Retinal pigment epithelial cell (primary cell): Measurements from ENCODE around the gene NTF4.
A peak's percentile ranks its signal among the peaks of the same experiment; 100 is the strongest.

Experiments used
- DNase-seq: peaks from one replicate; pipeline ENCODE4 v3.0.0-alpha.2; 2010; ENCODE audit warnings: low read depth
- H3K4me3 ChIP-seq: 2 replicates; pipeline ENCODE4 v1.5.1; 2011; ENCODE audit warnings: mild to moderate bottlenecking, low read length, control low read depth, moderate library complexity
- CTCF ChIP-seq: conservative IDR thresholded peaks from 2 replicates; pipeline ENCODE4 v1.5.1; 2011; ENCODE audit warnings: low read depth, low read length, control low read depth, inconsistent platforms

NTF4 gene

DNA sequence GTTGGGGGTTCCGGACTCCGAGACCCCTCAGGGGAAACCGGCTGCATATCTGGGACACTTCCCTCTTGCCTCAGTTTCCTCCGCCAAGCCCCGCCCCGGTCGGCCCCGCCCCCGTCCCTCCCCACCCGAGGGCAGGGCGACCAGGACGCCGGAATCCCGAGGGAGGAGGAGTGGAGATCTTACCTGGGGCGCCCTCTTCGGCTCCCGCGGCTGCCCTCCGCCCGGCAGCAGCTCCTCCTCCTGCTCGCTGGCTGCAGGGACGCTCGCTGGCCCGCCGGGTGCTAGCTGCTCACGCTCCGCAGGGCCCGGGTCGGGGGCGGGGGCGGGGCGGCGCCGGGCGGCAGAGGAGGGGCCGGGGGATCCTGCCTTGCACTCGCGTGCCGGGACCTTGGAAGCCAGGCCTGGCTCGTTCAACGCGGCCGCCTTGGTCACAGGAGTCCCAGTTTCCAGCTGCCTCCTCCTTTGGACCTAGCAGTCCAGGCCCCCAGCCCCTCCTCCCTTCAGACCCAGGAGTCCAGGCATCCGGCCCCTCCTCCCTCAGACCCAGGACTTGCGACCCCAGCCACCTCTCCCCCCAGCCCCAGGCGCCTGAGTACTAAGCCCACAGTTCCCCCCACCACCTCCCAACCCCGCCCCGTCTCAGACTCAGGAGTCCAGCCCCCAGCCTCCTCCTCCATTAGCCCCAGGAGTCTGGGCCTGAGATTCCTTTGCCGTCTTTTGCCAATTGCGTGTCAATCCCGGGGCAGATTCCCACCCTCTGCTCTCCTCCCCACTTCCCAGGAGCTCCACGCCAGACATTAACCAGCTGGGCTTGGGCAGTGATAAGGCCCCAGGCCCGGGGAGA lies at the start of gene NTF4:
Gene NTF4, minus strand, starts transcription at position 51 of the 844 bp plus-strand sequence. CDS start 2,821 bp downstream, outside the sequence.
- TF ChIP-seq CTCF = no peak
- H3K4me3 ChIP-seq = peak within 1 kb of the TSS; percentile 29
- no peak for DNase-seq

DNA sequence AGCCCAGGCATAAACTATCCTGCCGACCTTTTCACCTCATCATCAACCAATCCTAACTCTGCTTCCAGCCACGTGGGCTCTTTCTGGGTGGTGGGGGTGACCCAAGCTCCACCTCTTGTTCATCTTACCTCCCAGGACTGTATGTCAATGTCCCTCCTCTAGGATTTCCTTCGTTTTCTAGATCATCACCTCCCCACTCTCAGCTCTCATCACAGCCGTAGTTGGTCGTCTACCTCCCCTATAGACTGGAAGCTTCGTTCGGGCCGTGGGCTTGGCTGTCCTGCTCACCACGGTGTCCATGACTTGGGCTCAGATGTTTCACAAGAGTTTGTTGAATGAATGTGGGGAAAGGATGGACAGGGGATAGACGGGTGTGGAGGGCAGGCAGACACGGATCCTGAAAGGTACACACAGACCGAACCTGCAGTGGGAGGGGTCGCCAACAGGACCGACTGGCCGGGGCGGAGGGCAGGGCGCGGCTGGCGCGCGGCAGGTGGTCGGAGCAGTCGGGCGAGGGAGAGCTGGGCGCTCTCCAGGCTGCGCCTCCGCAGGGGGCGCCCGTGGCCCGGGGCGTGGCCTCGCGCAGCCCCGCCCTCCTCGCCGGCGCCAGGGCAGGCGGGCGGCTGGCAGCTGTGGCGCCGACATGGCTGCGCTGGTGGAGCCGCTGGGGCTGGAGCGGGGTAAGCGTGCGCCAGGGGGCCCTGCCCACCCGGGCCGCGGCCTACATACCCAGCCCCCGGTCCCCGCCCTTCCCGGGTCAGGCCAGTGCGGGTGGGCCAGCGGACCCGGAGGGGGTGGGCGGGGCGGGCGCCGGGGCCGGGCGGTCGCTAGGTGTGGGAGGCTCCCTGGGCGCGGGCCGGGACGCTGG lies 49.4 kb upstream of the NTF4 start, which contains the start of gene LIN7B:
Gene LIN7B, plus strand, starts transcription at position 609 of the 868 bp plus-strand sequence. Its CDS starts 35 bp downstream, at position 644.
- no peak for TF ChIP-seq CTCF
- H3K4me3 ChIP-seq = peak within 1 kb of the TSS; percentile 64
- DNase-seq = no peak

DNA sequence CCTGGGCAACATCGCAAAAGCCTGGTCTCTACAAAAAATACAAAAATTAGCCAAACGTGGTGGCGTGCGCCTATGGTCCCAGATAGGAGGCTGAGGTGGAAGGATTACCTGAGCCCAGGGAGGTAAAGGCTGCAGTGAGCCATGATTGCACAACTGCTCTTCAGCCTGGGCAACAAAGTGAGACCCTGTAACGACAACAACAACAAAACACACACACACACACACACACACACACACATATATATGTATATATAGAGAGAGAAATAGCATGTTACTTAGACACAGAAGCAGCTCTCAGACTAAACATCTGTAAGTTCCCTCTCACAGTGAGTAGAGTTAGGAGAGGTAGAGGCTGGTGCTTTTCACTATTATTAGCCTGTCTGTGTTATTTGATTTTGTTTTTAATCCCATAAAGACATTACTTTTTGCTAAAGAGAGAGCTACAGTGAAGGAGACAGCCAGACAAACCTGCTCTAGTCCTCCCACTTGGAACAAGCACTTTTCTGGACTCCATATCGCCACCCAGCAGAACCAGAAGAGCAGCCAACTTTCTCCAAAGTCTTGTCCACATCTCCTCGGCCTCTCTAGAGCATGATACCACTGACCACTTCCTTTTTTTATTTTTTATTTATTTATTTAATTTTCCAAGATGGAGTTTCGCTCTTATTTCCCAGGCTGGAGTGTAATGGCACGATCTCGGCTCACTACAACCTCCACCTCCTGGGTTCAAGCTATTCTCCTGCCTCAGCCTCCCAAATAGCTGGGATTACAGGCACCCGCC lies 46.8 kb upstream of the NTF4 start:
- no peak overlapping the region for H3K4me3 ChIP-seq
- no peak for TF ChIP-seq CTCF
- no peak for DNase-seq

DNA sequence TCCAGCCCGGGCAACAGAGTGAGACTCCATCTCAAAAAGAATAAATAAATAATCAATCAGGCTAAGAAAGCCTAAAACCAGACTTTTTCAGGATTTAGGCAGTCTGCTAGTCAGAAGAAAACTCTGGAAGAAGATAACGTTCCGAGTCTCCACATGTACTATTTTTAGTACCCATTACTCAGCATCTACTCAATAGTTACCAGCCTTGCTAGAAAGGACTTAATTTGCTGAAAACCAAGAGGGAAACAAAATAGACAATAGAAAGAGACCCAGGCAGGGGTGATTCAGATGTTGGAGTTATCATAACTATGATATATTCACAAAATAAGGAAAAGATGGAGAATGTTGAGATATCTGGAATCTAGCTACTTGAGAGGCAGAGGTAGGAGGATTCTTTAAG lies 45.9 kb upstream of the NTF4 start:
- DNase-seq = no peak
- H3K4me3 ChIP-seq = no peak overlapping the region
- no peak for TF ChIP-seq CTCF

DNA sequence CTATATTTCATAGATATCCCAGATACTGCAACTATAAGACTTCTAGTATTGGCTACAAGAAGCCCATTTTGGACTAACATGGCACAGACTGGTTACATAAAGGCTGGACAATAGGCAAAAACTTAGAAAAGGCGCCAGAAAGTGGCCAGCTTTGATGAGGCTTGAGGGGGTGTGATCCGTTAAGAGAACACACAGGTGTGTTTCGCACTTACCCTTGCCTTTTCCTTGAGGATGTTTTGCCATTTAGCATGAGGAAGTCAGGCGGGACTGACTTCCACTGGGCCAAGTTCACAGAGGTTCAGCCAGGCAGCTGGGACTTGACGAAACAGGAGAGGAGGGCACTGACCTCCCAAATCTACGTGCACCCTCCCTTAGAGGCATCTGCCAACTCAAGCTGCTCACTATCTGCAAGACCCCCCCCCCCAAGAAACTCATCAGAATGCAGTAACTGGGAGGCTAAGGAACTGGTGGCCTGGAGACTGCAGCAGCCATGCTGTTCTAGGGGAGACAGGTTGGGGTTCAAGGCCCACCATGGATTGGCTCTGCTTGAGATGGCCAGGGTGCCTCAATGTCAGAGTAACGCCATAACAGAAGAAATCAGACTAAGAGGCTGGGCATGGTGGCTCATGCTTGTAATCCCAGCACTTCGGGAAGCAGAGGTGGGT lies 45.1 kb upstream of the NTF4 start:
- TF ChIP-seq CTCF = no peak
- no peak overlapping the region for H3K4me3 ChIP-seq
- no peak for DNase-seq

DNA sequence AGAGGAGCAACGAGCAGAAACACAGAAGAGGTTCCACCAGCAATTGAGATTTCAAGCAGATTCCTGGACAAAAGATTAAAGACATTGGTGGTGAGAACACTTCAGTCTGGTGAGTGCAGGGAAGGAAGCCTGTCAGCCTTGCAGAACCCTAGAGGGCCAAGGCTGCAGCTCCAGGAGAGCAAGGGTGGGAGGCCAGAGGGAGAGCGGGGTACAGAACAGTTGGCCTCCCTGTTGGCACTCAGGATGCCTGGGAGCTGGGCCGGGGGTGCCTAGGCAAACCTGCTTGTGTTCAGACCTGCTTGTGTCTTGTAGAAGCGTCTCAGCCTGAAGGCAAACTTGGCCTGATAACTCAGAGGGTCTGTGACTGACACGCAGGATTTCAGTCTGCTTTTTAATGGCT lies 44.4 kb upstream of the NTF4 start:
- no peak for TF ChIP-seq CTCF
- H3K4me3 ChIP-seq = no peak overlapping the region
- DNase-seq = no peak
